ENCODE results near the gene PRCD.

- TF ChIP-seq GATA2 (CRISPR knock-in tag; IDR thresholded peaks at IDR 0.05) (no peak), CTCF (IDR thresholded peaks at IDR 0.05) (no peak), YY1 (IDR thresholded peaks at IDR 0.05; ENCODE audit: low read depth) (no peak), NFIC (IDR thresholded peaks at IDR 0.05; ENCODE audit: borderline replicate concordance) (no peak), SIN3A (IDR thresholded peaks at IDR 0.05; ENCODE audit: borderline replicate concordance, low read depth, low read length) (no peak), MAX (IDR thresholded peaks at IDR 0.05; ENCODE audit: low read depth) (no peak)
Observed at GRCh38 chr17:76585033-76585648, 45.3 kb downstream of the PRCD start.

All from SK-N-SH (cell line).